AG10803 (cell line): ENCODE results near the gene CEBPA.
"Not testable (repeated sequence)": the region's sequence is repeated elsewhere in the genome, so short reads cannot be mapped to it uniquely, and the experiment has no call there.

Source experiments
- DNase-seq: peaks from one replicate; pipeline ENCODE4 v3.0.0; 2010; ENCODE audit warnings: low read depth
- H3K4me3 ChIP-seq: 2 replicates; pipeline ENCODE4 v1.5.1; 2011; ENCODE audit warnings: mild to moderate bottlenecking, low read length, control low read depth
- TF ChIP-seq, protein P1 (sequence below): conservative IDR thresholded peaks from 2 replicates; pipeline ENCODE4 v1.5.1; 2011; ENCODE audit warnings: mild to moderate bottlenecking, low read length, control low read depth, inconsistent platforms

CEBPA gene

DNA sequence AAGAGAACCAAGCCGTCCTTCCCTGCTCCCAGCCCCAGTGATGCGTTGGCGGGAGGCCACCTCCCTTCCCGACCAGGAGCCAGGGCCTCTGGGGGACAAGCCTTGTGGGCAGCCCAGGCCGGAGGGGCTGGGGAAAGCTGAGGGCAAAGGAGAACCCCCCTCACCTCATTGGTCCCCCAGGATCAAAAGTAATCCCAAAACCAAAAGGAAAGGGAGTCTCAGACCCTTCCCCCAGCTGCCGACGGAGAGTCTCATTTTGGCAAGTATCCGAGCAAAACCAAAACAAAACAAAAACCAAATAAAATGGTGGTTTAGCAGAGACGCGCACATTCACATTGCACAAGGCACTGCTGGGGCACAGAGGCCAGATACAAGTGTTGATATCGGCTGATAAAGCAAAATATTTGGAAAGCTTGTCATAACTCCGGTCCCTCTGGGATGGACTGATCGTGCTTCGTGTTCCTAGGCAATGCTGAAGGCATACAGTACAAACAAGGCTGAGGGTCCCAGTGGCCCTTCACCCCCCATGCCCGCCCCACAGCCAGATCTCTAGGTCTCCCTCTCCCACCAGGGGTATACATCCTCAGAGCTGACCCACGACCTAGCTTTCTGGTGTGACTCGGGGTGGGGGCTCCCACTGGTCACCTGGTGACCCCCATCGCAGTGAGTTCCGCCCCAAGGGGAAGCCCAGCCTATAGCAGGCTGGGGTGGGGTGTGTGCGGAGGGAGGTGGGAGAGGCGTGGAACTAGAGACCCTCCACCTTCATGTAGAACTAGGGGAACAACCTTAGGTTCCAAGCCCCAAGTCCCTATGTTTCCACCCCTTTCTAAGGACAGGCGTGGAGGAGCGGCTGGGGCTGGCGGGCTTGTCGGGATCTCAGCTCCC lies 2.1 kb downstream of the CEBPA start:
- DNase-seq = peak; percentile 12
- TF ChIP-seq, protein P1, sequence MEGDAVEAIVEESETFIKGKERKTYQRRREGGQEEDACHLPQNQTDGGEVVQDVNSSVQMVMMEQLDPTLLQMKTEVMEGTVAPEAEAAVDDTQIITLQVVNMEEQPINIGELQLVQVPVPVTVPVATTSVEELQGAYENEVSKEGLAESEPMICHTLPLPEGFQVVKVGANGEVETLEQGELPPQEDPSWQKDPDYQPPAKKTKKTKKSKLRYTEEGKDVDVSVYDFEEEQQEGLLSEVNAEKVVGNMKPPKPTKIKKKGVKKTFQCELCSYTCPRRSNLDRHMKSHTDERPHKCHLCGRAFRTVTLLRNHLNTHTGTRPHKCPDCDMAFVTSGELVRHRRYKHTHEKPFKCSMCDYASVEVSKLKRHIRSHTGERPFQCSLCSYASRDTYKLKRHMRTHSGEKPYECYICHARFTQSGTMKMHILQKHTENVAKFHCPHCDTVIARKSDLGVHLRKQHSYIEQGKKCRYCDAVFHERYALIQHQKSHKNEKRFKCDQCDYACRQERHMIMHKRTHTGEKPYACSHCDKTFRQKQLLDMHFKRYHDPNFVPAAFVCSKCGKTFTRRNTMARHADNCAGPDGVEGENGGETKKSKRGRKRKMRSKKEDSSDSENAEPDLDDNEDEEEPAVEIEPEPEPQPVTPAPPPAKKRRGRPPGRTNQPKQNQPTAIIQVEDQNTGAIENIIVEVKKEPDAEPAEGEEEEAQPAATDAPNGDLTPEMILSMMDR = no peak
- peak overlapping the region; percentile 20; the same call in 1 of the 2 replicates for H3K4me3 ChIP-seq

DNA sequence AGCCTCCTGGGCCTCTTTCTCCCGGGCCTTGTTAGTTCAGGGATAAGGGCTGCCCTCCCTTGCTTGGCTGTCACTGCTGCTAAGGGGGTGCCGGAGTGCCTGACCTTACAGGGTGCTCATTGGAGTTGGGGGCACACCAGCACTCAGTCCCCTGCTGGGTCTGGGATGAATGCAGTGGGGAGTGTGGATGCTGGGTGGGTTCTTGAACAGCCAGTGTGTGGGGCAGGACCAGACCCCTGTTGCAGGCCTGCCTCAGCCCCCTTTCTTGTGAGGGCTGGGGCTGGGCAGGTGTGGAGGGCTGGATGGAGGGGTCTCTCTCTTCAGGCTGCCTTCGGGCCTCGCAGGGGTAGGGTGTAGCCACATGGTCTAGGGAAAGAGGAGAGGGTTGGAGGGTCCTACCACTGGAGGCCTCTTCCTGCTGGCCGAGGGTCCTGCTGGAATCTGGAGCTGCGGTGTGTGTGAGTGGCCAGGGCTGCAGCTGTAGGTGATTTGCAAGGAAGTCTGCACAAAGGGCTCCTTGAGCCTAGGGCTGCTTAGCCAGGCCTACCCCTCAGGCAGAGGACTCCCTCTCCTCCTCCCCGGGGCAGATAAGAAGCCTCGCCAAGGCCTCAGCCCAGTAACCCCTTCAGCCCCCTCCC lies 3.2 kb downstream of the CEBPA start:
- TF ChIP-seq, protein P1 = no peak
- DNase-seq = no peak
- no peak overlapping the region for H3K4me3 ChIP-seq

DNA sequence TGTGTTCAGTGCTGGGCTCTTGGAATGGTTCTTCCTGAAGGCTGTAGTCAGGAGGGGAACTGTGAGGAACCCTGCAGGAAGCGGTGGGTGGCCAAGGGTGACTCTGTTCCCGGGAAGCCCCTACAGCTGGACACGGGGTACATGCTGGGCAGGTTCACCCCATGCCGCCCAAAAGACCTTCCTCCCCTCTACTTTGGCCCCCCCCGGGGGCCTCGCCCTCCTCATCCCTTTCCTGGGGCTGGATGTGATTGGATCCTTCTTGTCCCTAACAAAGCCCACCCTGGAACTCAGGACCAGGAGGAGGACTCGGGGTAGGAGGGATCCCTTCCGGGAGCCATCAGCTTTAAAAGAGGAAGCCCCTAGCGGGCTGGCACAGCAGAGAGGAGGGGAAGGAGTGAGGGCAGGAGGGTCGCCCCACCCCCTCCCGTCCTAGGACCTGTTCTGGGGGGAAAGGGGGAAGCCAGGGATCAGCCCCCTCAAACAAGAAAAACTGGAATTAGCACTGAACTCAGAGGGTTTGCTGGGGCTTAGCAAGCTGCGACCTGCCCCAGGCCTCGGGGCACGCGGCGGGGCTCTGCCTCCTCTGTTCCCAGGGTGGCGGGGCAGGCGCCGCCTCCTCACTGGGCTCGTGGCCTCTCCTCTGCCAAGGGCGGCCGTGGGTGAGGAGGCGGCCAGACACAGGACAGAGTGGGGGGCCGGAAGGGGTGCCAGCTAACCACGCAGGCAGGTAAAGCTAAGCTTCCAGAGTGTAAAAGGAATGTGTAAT lies 4.0 kb downstream of the CEBPA start:
- no peak overlapping the region for H3K4me3 ChIP-seq
- TF ChIP-seq, protein P1 = no peak
- no peak for DNase-seq

DNA sequence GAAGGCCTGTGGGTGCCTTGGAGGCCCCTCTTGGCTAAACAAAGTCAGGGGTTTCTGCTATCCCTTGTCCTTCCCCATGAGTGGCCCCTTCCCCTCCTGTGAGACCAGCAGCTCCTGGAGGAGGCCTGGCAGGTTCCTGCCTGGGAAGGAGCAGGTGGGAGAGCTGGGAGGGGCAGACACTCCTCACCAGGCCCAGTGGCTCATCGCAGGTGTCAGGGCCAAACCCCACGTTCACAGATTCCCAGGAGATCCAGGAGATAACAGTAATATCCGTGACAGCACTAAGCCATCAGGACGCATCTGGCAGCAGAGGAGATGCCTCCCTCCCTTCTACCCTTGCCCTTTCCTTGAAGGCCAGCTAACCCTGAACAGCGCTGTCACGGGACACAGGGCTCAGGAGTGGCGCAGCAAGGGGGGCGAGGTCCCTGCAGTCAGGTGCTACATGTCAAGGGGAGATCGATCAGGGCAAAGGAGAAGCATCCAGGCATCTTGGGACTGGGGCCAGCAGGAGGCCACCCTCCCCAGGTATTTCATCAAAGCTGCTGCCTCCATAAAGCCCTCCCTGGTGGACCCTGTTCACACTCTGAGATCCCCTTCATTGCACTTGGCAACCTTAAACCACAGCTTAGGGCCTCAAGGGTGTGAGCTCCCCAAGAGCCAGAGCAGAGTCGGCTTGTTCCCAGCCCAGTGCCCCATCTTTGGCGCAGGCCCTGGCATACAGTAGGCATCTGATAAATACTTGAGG lies 4.8 kb downstream of the CEBPA start:
- DNase-seq = no peak
- TF ChIP-seq, protein P1 = no peak
- H3K4me3 ChIP-seq = no peak overlapping the region

DNA sequence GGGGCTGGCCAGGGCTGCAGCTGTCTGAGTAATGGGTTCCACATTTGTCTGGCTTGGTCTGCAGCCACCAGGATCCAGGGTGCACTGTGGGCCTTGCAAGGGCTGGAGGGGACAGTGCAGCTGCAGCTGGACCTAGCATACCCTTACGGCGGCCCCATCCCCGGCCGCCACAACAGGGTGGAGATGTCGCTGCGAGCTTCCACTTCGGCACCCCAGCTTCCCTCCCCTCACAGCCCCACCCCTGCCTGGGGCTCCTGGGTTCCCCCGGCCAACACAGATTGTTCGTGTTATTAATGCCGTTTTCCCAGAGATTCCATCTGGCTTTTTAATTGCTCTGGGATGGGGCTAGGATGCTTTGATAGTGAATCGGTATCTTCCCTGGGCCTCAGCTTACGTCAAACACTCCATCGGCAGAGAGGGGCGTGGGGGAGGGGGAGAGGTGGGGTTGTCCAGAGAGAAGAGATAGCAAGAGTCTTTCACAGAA lies 5.8 kb downstream of the CEBPA start:
- no peak overlapping the region for H3K4me3 ChIP-seq
- peak; percentile 77 for DNase-seq
- TF ChIP-seq, protein P1 = no peak

DNA sequence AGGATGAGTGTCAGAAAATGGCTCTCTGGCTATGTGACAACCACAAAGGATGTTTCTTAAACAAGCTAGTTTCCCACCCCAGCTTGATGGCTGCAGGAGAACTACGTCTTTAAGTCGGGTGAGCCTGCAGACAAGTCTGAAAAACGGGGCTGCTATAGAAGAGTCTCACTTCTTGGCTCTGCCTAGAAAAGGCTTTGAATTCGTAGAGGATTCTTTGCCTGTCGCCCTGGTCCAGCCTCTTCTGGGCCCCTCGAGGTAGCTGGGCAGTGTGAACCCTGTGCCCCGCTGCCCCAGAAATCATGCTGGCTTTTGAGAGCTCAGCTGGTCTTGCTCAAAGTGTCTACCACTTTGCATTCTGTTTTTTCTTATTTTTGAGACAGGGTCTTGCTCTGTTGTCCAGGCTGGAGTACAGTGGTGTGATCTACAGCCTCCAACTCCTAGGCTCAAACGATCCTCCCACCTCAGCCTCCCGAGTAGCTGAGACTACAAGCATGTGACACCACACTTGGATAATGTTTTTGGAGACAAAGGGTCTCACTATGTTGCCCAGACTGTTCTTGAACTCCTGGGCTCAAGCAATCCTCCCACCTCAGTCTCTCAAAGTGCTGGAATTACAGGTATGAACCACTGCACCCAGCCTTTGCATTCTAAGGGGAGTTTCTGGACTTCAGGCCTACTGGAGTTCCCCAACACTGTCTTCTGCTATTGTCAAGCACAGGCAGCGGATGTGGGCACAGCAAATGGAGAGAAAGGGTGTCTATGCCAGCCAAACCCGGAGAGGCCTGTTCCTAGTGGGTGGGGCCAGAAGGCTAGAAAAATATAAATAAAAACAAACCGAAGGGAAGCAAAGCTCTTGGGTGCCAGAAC lies 6.5 kb downstream of the CEBPA start:
- TF ChIP-seq, protein P1 = no peak
- H3K4me3 ChIP-seq = no peak overlapping the region
- peak; percentile 29 for DNase-seq

DNA sequence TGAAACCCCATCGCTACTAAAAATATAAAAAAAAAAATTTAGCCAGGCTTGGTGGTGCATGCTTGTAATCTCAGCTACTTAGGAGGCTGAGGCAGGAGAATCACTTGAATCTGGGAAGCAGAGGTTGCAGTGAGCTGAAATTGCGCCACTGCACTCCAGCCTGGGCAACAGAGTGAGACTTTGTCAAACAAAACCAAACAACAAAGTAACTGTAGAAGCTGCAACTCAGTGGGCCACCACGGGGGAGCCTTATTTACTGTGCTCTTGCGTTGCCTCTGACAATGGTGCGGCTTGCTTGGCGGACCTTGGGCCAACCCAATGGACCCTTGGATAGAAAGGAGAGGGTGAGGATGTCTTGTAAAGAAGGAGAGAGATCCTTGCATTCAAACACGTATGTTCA lies 7.3 kb downstream of the CEBPA start:
- DNase-seq, H3K4me3 ChIP-seq: not testable (repeated sequence)
